Epithelial cell of esophagus (primary cell): ENCODE data around the gene FAM3C.

Experiments
- DNase-seq: peaks from one replicate; pipeline ENCODE4 v3.0.0; 2010; ENCODE audit warnings: low read depth
- H3K4me3 ChIP-seq: 2 replicates; pipeline ENCODE4 v1.5.1; 2011; ENCODE audit warnings: mild to moderate bottlenecking, low read length, control low read depth
- TF ChIP-seq, protein P1 (sequence below): IDR thresholded peaks from 2 replicates; pipeline ENCODE4 v1.5.1; 2011; ENCODE audit warnings: low read depth, mild to moderate bottlenecking, low read length, control low read depth, inconsistent platforms; ENCODE audit not compliant: insufficient read depth; ENCODE audit errors: missing control alignments

The FAM3C gene

DNA sequence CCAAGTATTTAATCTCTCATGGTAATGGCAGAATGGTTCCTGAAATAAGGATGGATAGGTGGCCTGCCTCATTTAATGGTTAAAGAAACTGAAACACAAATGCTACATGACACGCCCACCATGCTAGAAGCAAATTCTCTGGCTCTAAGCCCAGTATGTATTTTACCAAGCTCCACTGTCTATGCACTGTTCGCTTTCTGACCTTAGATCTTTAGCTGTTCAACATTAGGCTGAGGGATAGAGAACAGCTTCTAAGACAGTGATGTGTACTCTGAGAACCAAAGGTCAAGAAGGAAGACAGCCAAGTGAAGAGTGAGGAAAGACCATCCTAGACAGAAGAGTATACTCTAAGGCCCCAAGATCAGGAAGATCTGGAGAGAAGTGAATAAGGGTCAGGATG is 26.6 kb downstream of the FAM3C start:
- no peak overlapping the region for H3K4me3 ChIP-seq
- TF ChIP-seq, protein P1, sequence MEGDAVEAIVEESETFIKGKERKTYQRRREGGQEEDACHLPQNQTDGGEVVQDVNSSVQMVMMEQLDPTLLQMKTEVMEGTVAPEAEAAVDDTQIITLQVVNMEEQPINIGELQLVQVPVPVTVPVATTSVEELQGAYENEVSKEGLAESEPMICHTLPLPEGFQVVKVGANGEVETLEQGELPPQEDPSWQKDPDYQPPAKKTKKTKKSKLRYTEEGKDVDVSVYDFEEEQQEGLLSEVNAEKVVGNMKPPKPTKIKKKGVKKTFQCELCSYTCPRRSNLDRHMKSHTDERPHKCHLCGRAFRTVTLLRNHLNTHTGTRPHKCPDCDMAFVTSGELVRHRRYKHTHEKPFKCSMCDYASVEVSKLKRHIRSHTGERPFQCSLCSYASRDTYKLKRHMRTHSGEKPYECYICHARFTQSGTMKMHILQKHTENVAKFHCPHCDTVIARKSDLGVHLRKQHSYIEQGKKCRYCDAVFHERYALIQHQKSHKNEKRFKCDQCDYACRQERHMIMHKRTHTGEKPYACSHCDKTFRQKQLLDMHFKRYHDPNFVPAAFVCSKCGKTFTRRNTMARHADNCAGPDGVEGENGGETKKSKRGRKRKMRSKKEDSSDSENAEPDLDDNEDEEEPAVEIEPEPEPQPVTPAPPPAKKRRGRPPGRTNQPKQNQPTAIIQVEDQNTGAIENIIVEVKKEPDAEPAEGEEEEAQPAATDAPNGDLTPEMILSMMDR = no peak
- no peak for DNase-seq

DNA sequence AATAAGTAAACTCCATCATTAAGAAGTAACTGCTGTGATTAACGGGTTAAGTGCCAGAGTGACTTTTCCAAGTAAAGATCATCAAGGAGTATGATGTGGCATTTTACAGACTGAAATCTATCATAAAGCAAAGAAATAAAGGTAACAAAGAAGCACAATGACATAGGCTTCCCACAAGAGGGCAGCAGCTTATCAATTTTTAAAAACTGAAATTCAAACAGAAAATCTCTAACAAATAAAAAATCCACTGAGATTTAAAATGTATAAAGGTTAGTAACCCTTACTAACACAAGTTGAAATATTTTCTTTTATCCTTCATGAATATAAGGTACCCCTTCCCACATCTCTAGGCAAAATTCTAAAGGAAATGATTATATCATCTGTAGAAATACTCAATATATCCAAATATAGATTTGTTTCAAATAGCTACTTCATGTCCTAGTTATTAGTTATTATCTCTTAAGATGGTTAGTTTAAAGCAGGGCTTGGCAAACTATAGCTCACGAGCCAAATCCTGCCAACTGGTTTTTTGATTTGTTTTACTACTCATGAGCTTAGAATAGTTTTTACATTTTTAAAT is 29.2 kb downstream of the FAM3C start:
- TF ChIP-seq, protein P1 = peak; percentile 60
- H3K4me3 ChIP-seq = no peak overlapping the region
- peak; percentile 59 for DNase-seq

DNA sequence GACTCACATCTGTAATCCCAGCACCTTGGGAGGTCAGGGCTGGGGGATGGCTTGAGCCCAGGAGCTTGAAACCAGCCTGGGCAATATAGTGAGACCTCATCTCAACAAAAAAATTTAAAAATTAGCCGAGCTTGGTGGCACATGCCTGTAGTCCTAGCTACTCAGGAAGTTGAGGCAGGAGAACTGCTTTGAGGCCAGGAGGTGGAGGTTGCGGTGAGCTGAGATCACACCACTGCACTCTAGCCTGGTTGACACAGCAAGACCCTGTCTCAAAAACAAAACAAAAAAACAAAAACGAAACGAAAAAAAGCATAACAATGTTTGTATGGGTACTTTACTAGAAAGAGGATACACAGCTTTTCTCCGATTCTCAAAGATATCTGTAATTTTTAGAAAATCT is 35.5 kb downstream of the FAM3C start:
- DNase-seq = no peak
- TF ChIP-seq, protein P1 = no peak
- H3K4me3 ChIP-seq = no peak overlapping the region

DNA sequence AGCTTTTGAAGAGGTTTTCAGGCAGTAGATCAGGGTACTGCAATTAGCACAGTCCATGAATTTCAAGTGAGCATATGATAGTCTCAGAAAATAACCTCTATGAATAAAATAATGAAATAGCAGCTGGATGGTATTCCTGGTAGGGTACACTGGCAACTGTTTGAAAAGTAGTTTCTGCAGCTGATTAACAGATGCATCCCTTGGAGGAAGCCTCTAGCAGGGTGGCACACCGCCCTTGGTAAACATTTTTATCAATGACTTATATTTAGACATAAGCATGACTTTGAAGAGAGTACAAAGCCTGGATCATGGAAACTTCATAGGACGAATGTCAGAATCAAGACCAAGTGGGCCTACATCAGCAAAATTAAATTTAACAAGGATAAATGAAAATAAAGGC is 40.5 kb downstream of the FAM3C start:
- no peak for DNase-seq
- TF ChIP-seq, protein P1 = no peak
- no peak overlapping the region for H3K4me3 ChIP-seq

DNA sequence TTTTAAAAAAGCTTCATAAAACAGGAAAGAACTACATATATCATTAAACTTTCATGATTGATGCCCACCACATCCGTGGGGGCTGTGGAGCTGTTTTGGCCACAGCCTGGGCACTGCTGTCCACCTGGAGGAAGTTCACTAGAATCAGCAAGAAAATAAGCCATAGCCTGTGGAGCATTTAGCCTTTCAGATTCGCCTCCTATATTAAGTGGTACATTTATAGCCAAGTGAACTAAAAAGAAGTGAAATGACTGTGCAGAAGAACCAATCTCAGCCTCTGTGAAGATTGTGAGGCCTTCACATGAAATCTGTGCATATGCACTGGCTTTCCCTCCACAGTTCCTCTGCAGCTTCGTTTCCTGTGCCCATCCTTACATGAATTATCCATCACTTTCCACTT is 43.8 kb downstream of the FAM3C start:
- H3K4me3 ChIP-seq = no peak overlapping the region
- DNase-seq = no peak
- TF ChIP-seq, protein P1 = no peak

DNA sequence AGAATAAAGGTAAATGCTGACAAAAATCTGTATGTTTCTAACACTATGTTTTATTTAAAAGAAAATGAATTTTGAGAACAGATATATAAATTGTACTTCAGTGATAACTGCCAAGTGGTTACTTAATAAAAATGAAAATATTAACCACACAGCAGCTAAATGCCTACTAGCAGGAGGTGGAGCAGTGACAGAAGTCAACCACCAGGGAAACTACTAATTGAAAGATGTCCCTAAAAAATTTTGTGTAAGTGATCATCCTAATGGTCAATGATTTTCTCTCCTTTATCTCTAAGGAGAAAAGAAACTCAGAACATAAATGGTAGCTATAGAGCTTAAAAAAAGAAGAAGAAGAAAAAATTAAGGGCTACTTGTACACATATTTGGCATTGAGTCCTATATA is 44.4 kb downstream of the FAM3C start:
- TF ChIP-seq, protein P1 = no peak
- no peak overlapping the region for H3K4me3 ChIP-seq
- no peak for DNase-seq

DNA sequence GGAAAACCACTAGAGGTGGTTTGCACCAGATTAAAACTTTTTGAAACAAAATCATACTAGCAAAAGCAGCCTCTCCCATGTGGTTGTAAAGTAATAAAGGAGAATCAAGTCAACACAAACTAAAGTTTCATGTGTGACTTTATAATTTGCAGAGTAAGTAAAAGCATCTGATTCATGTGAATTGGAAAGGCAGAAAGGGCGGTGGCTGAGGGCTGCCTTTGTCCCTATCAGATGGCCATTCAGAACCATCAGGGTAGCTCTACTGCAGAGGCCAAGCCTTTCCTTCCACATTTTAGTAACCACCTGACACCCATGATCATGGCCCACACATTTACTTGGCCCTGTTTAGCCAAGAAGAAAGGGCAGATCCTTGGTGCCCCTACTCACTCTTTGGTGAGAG is 51.6 kb downstream of the FAM3C start:
- DNase-seq = no peak
- H3K4me3 ChIP-seq = no peak overlapping the region
- TF ChIP-seq, protein P1 = no peak
